NT2/D1 (cell line): ENCODE results near the gene RFTN1.

Source experiments
- SUZ12 ChIP-seq: IDR thresholded peaks from 2 replicates; pipeline ENCODE4 v1.6.1; 2011; ENCODE audit not compliant: insufficient read length, insufficient read depth; ENCODE audit errors: extremely low read depth
- YY1 ChIP-seq: IDR thresholded peaks from 2 replicates; pipeline ENCODE4 v1.6.1; 2011; ENCODE audit not compliant: insufficient read length, insufficient read depth
- ZNF274 ChIP-seq: IDR thresholded peaks from 2 replicates; pipeline ENCODE4 v1.6.1; 2011; ENCODE audit warnings: mild to moderate bottlenecking, low read depth, low read length

DNA sequence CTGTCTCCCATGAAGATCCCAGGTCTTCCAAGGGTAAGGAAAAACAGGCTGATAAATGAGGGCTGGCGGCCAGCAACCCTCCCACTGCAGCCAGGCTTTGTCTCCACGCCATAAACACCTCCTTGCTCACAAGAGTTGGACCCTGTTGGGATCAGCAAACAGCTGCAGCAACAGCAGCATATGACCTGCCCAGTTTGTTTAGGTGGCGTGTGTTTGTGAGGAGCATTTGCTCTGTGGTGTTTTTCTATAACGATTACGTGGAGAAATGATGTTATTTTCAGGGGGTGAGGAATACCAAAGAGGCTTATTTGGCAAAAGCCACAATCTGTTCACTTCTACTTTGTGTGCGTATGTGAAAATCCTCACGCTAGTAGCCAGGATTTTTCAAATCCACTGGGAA lies 58.5 kb downstream of the RFTN1 start:
- TF ChIP-seq YY1 = no peak
- TF ChIP-seq ZNF274 = no peak
- TF ChIP-seq SUZ12 = no peak
